HEK293T (cell line): Measurements from ENCODE around the gene C3AR1.
"Not testable (repeated sequence)": the region's sequence is repeated elsewhere in the genome, so short reads cannot be mapped to it uniquely, and the experiment has no call there.

Source experiments
- CTCF ChIA-PET: fragments of 350-600 bp; formaldehyde crosslinking; extraction: SDS; loops from one replicate; lab custom pipeline; 2021; ENCODE audit warnings: antibody characterized with exemption, inconsistent platforms; lab: Yijun Ruan, JAX
- POLR2A ChIA-PET: fragments of 350-600 bp; formaldehyde crosslinking; extraction: SDS; loops from one replicate; lab custom pipeline; 2020; ENCODE audit warnings: antibody characterized with exemption, inconsistent platforms; lab: Yijun Ruan, JAX
- DNase-seq: peaks from one replicate; pipeline ENCODE4 v3.0.0; 2012; ENCODE audit warnings: mixed read lengths; ENCODE audit errors: extremely low spot score
- ARNT ChIP-seq: fragments of 450-650 bp; IDR thresholded peaks from 2 replicates; pipeline ENCODE4 v1.6.1; 2017; ENCODE audit warnings: mild to moderate bottlenecking
- BHLHE40 ChIP-seq: fragments of 450-650 bp; IDR thresholded peaks from 2 replicates; pipeline ENCODE4 v1.6.1; 2016; ENCODE audit warnings: mild to moderate bottlenecking, moderate library complexity, borderline replicate concordance
- CTBP1 ChIP-seq: fragments of 450-650 bp; IDR thresholded peaks from 2 replicates; pipeline ENCODE4 v1.6.1; 2016; ENCODE audit warnings: borderline replicate concordance
- ELF4 ChIP-seq: fragments of 450-650 bp; IDR thresholded peaks from 2 replicates; pipeline ENCODE4 v1.6.1; 2017; ENCODE audit warnings: antibody characterized with exemption
- FOXA1 ChIP-seq: fragments of 450-650 bp; IDR thresholded peaks from 2 replicates; pipeline ENCODE4 v1.6.1; 2016; ENCODE audit warnings: mild to moderate bottlenecking
- FOXK2 ChIP-seq: fragments of 450-650 bp; IDR thresholded peaks from 2 replicates; pipeline ENCODE4 v1.6.1; 2016; ENCODE audit warnings: mild to moderate bottlenecking
- FOXM1 ChIP-seq: fragments of 450-650 bp; IDR thresholded peaks from 2 replicates; pipeline ENCODE4 v1.6.1; 2017; ENCODE audit warnings: mild to moderate bottlenecking, borderline replicate concordance
- HDGF ChIP-seq: fragments of 450-650 bp; IDR thresholded peaks from 2 replicates; pipeline ENCODE4 v1.6.1; 2017; ENCODE audit warnings: antibody characterized with exemption, borderline replicate concordance
- L3MBTL2 ChIP-seq: fragments of 450-650 bp; conservative IDR thresholded peaks from 2 replicates; pipeline ENCODE4 v1.6.1; 2016; ENCODE audit warnings: mild to moderate bottlenecking
- LEF1 ChIP-seq: fragments of 450-650 bp; IDR thresholded peaks from 2 replicates; pipeline ENCODE4 v1.6.1; 2017; ENCODE audit warnings: mild to moderate bottlenecking, borderline replicate concordance
- NFRKB ChIP-seq: fragments of 450-650 bp; IDR thresholded peaks from 2 replicates; pipeline ENCODE4 v1.6.1; 2016; ENCODE audit warnings: mild to moderate bottlenecking, moderate library complexity
- SP1 ChIP-seq: fragments of 450-650 bp; IDR thresholded peaks from 2 replicates; pipeline ENCODE4 v1.6.1; 2017
- SUZ12 ChIP-seq: fragments of 450-650 bp; IDR thresholded peaks from 2 replicates; pipeline ENCODE4 v1.6.1; 2016; ENCODE audit warnings: mild to moderate bottlenecking
- TARDBP ChIP-seq: fragments of 450-650 bp; IDR thresholded peaks from 2 replicates; pipeline ENCODE4 v1.6.1; 2016
- ZNF384 ChIP-seq: fragments of 450-650 bp; IDR thresholded peaks from 2 replicates; pipeline ENCODE4 v1.6.1; 2016
- TF ChIP-seq, protein P1 (sequence below): fragments of 450-650 bp; IDR thresholded peaks from 2 replicates; pipeline ENCODE4 v1.6.1; 2016

The C3AR1 gene

DNA sequence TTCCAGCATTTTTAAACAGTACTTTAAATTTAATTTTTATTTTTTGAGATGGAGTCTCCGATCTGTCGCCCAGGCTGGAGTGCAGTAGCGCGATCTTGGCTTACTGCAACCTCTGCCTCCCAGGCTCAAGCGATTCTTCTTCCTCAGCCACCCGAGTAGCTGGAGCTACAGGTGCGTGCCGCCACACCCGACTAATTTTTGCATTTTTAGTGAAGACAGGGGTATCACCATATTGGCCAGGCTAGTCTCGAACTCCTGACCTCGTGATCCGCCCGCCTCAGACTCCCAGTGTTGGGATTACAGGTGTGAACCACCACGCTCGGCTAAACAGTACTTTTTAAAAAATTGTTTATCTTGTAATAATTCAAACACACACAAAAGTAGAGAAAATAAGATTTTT, 37.9 kb downstream of the C3AR1 start:
- ChIA-PET POLR2A (interaction anchor here (1.7 kb wide), 1 partner anchor 49 kb away, joined by 11 read pairs; no protein-coding TSS in a partner anchor), CTCF (interaction anchor here (0.6 to 1.3 kb wide), 3 partner anchors 10 to 208 kb away, joined by 3 to 5 read pairs (median 4); no protein-coding TSS in a partner anchor)
- no peak for TF ChIP-seq TARDBP
- TF ChIP-seq ZNF384 = no peak
- TF ChIP-seq, protein P1, sequence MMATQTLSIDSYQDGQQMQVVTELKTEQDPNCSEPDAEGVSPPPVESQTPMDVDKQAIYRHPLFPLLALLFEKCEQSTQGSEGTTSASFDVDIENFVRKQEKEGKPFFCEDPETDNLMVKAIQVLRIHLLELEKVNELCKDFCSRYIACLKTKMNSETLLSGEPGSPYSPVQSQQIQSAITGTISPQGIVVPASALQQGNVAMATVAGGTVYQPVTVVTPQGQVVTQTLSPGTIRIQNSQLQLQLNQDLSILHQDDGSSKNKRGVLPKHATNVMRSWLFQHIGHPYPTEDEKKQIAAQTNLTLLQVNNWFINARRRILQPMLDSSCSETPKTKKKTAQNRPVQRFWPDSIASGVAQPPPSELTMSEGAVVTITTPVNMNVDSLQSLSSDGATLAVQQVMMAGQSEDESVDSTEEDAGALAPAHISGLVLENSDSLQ = no peak
- no peak for TF ChIP-seq ELF4
- TF ChIP-seq NFRKB = no peak
- no peak for DNase-seq

DNA sequence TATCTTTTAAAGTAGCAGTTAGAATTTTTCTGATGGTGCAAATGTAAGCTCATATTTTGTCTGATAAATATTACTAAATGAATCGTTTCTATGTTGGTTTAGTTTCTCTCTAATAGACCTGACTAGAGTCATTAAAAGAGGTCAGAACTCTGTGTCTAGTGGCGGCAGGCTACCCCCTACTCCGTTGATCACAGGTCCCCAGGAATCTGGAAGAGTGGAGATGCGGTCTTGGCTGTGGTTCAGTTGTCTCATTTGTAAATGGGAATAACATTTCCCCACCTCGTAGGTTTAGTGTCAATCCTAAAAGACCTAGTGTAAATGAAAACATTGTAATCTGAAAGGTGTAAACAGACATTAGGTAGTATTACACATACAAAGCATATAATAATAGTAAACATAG, 38.3 kb downstream of the C3AR1 start:
- POLR2A ChIA-PET = interaction anchor here (0.8 to 1.7 kb wide), 9 partner anchors 8 to 838 kb away, joined by 3 to 13 read pairs (median 3); partner anchors contain the start of gene PEX5
- CTCF ChIA-PET = interaction anchor here (0.6 to 1.3 kb wide), 2 partner anchors 10 to 18 kb away, joined by 4 to 5 read pairs; no protein-coding TSS in a partner anchor
- TF ChIP-seq ELF4 (no peak), L3MBTL2 (no peak), CTBP1 (no peak), FOXM1 (no peak), SUZ12 (no peak)
- DNase-seq = no peak

DNA sequence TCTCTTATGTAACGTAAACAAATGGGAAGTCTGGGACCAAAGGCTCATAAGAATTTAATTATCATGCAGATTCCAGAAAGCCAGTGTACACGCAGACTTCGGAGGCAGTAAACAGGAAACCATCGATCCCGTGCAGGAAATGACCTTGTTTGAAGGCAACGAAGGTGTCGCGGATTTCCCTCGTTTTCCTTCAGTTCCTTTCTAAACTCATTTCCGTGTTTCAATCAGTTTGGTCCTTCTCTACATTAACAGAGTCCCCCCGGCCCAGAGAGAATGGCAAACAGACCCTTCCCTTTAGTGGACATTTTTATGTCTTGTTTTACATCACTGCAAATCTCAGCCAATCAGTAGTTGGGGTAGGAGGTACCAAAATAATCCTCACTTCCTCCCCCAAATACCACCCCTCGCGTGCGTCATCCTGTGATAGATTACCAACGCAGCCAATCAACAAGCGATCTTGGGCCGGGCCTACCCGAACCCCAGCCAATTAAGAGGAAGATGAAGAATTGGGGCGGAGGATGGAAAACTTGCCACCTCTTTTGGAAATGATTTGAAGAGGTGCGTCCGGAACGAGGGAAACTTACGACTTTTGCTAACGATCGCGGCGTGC, 39.8 kb downstream of the C3AR1 start:
- no peak for TF ChIP-seq FOXK2
- TF ChIP-seq ELF4 = no peak
- no peak for TF ChIP-seq ARNT
- no peak for TF ChIP-seq TARDBP
- no peak for TF ChIP-seq FOXA1
- TF ChIP-seq SP1 = no peak
- no peak for TF ChIP-seq LEF1
- no peak for TF ChIP-seq FOXM1
- no peak for TF ChIP-seq NFRKB
- peak; percentile 5 for TF ChIP-seq L3MBTL2
- no peak for TF ChIP-seq CTBP1
- TF ChIP-seq ZNF384 = no peak
- TF ChIP-seq, protein P1 = peak; percentile 99
- no peak for TF ChIP-seq HDGF
- TF ChIP-seq SUZ12 = no peak
- ChIA-PET CTCF (no interaction called here), POLR2A (interaction anchor here (0.6 to 1.7 kb wide), 9 partner anchors 8 to 837 kb away, joined by 3 to 13 read pairs (median 4); partner anchors contain the start of gene PEX5)
- peak; percentile 95 for DNase-seq

DNA sequence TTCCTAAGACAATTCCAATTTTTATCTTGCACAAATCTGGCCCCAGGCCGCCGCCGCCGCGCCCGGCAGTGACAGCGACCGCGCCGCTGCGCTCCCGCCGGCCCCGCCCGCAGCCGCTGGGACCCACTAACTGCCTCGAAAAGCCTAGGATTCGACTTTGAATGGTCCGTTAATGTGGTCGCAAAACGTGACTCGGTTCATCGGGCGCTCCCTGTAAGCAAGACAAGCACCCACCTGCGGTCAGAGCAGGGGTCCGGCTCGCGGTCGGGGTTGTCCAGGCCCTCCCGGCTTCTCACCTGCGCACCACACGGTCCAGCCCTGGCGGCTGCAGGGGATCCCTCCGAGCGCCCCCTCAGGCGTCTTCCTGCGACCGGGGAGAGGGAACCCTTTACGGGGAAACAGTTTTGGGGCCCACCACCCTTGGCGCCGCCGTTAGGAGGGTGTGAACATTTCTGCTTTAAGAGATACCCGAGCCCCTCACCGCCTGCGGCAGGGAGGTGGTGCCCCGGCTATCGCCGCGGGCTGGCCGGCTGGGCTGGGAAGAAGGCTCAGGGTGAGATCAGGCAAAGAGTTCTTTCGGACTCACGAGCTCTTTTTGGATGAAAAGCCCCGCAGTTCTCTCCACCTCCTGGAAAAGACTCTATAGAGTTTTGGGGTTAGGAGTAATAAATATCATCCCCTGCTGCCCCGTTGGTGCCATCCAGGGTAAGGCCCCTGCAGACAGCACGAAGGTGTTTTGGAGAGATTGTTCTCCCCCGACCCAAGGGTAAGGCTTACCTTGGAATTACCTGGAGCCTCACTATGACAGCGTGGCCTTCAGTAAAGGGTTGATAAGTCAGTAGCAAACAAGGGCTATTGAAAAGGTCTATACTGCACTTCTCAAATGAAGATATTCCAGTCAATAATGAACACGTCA, 47.2 kb downstream of the C3AR1 start:
- no peak for DNase-seq
- CTCF ChIA-PET = no interaction called here

DNA sequence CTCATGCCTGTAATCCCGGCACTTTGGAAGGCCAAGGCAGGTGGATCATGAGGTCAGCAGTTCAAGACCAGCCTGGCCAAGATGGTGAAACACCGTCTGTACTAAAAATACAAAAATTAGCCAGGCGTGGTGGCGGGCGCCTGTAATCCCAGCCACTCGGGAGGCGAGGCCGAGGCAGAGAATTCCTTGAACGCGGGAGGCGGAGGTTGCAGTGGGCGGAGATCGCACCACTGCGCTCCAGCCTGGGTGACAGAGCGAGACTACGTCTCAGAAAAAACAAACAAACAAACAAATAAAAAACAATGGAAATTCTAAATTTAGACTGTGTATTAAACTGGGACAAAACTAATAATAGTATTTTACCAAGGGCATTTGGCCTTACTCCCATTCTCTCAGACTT, 47.9 kb downstream of the C3AR1 start:
- POLR2A ChIA-PET, DNase-seq, CTCF ChIA-PET: not testable (repeated sequence)

More for the DNA sequence above, 47.2 kb downstream of the C3AR1 start:
- no peak for TF ChIP-seq FOXK2
- TF ChIP-seq HDGF = no peak
- no peak for TF ChIP-seq ELF4
- TF ChIP-seq, protein P1 = no peak
- no peak for TF ChIP-seq FOXA1
- TF ChIP-seq ARNT = no peak
- no peak for TF ChIP-seq L3MBTL2
- no peak for TF ChIP-seq SUZ12
- TF ChIP-seq SP1 = no peak
- POLR2A ChIA-PET = no interaction called here

DNA sequence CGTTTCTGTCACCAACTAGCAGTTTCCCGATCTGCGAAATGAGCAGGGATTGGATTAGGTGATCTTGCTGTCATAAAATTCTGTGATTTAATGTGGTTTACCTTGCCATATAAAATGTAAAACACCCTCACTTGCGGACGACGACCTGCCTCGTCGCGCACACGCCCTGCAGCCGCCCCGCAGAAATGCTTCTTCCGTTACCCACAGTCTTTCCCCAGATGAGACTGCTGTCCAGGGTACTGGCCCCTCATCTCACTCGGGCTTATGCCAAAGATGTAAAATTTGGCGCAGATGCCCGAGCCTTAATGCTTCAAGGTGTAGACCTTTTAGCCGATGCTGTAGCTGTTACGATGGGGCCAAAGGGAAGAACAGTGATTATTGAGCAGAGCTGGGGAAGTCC, 51.3 kb downstream of the C3AR1 start:
- ChIA-PET POLR2A (interaction anchor here (1.0 kb wide), 1 partner anchor 11 kb away, joined by 3 read pairs; no protein-coding TSS in a partner anchor), CTCF (no interaction called here)
- DNase-seq = no peak
- no peak for TF ChIP-seq FOXM1
- TF ChIP-seq HDGF = no peak
- TF ChIP-seq FOXK2 = no peak
- TF ChIP-seq TARDBP = no peak
- TF ChIP-seq, protein P1 = no peak
- TF ChIP-seq BHLHE40 = no peak
- TF ChIP-seq CTBP1 = no peak
- TF ChIP-seq SP1 = no peak
- no peak for TF ChIP-seq LEF1
- TF ChIP-seq L3MBTL2 = no peak
- no peak for TF ChIP-seq SUZ12
- no peak for TF ChIP-seq ZNF384
- no peak for TF ChIP-seq ARNT
- no peak for TF ChIP-seq ELF4
- no peak for TF ChIP-seq NFRKB
- TF ChIP-seq FOXA1 = no peak
